OCI-LY7 (cell line): Measurements from ENCODE around the gene B3GNT9. TPM values are rescaled to one million over a fixed set of nuclear protein-coding genes. Genes with fewer than 3 reads are reported as not detected.
A peak's percentile ranks its signal among the peaks of the same experiment; 100 is the strongest.

Experiments
- BruUV-seq: library from RNA; stranded (reverse); fragments of 400-500 nt; replicated peaks from 2 replicates; lab custom pipeline; 2021; lab: Mats Ljungman, UMichigan
- CTCF ChIA-PET: fragments of 300-600 bp; sonication (Branson Sonifier 250); formaldehyde crosslinking; loops from one replicate; lab custom pipeline; 2022; ENCODE audit warnings: antibody characterized with exemption; ENCODE audit not compliant: unreplicated experiment; lab: Charles Lee
- POLR2A ChIA-PET: fragments of 300-600 bp; sonication (Branson Sonifier 250); formaldehyde crosslinking; loops from one replicate; lab custom pipeline; 2022; ENCODE audit warnings: antibody characterized with exemption; lab: Charles Lee
- DNase-seq: peaks from one replicate; pipeline ENCODE4 v3.0.0-alpha.2; 2015; ENCODE audit warnings: low spot score
- H2AFZ ChIP-seq: fragments of 200-600 bp; sonication (generic), shearing (Covaris generic); 2 replicates; pipeline ENCODE4 v1.6.1; 2014; ENCODE audit warnings: mild to moderate bottlenecking, antibody characterized with exemption, low read length, moderate library complexity
- H3K27ac ChIP-seq: fragments of 200-600 bp; sonication (generic); 2 replicates; pipeline ENCODE4 v1.5.1; 2014; ENCODE audit warnings: mixed run types, low read depth, mild to moderate bottlenecking, moderate library complexity, low read length, inconsistent platforms; ENCODE audit not compliant: poor library complexity, severe bottlenecking
- H3K36me3 ChIP-seq: fragments of 200-600 bp; sonication (generic); 2 replicates; pipeline ENCODE4 v1.6.1; 2014; ENCODE audit warnings: mild to moderate bottlenecking, antibody characterized with exemption, low read length, moderate library complexity, mixed read lengths; ENCODE audit not compliant: insufficient read depth
- H3K4me1 ChIP-seq: fragments of 200-600 bp; sonication (generic); 2 replicates; pipeline ENCODE4 v1.5.1; 2014; ENCODE audit warnings: mild to moderate bottlenecking, low read length; ENCODE audit not compliant: insufficient read depth, poor library complexity, severe bottlenecking
- H3K4me2 ChIP-seq: fragments of 200-600 bp; sonication (generic); 2 replicates; pipeline ENCODE4 v1.6.1; 2014; ENCODE audit warnings: mild to moderate bottlenecking, low read length
- H3K4me3 ChIP-seq: fragments of 200-600 bp; sonication (generic); 2 replicates; pipeline ENCODE4 v1.5.1; 2014; ENCODE audit warnings: mild to moderate bottlenecking, low read depth, low read length; ENCODE audit not compliant: poor library complexity, severe bottlenecking
- H3K79me2 ChIP-seq: fragments of 200-600 bp; sonication (generic); 2 replicates; pipeline ENCODE4 v1.6.1; 2016; ENCODE audit warnings: low read depth, mild to moderate bottlenecking, low read length, moderate library complexity, mixed read lengths; ENCODE audit not compliant: insufficient read depth
- H3K9me2 ChIP-seq: fragments of 200-600 bp; sonication (generic); 2 replicates; pipeline ENCODE4 v1.6.1; 2016; ENCODE audit warnings: mild to moderate bottlenecking, low read length, mixed read lengths; ENCODE audit not compliant: insufficient read depth
- H3K9me3 ChIP-seq: fragments of 200-600 bp; sonication (generic); 2 replicates; pipeline ENCODE4 v1.6.1; 2014; ENCODE audit warnings: mild to moderate bottlenecking, mixed run types, low read length, mixed read lengths
- H4K20me1 ChIP-seq: fragments of 200-600 bp; sonication (generic); 2 replicates; pipeline ENCODE4 v1.6.1; 2014; ENCODE audit warnings: mild to moderate bottlenecking, antibody characterized with exemption, low read length, moderate library complexity, mixed read lengths; ENCODE audit not compliant: insufficient read depth
- EZH2phosphoT487 ChIP-seq: fragments of 200-600 bp; sonication (generic); IDR thresholded peaks from 2 replicates; pipeline ENCODE4 v1.6.1; 2018; ENCODE audit warnings: low read depth, borderline replicate concordance, mild to moderate bottlenecking, mixed run types, antibody characterized with exemption, low read length, moderate library complexity, mixed read lengths
- intact Hi-C: fragments of 100-400 bp; cut with micrococcal nuclease; formaldehyde crosslinking; loops from one replicate; pipeline ENCODE4 v1.10.0; 2022; ENCODE audit not compliant: unreplicated experiment
- total RNA-seq, 2 experiments: library from RNA; depleted of rRNA in 1 of 2; stranded (reverse); fragments of >200 nt in 1 of 2; shearing (Covaris generic) in 1 of 2; gene quantifications; 2 replicates each; pipeline ENCODE4 v1.2.3, GENCODE V29; 2014 to 2022
- TF ChIP-seq, protein P1 (sequence below): fragments of 200-600 bp; sonication (generic); conservative IDR thresholded peaks from 2 replicates; pipeline ENCODE4 v1.5.1; 2014; ENCODE audit warnings: mild to moderate bottlenecking, antibody characterized with exemption, low read length, moderate library complexity, mixed read lengths

The B3GNT9 gene
- total RNA-seq, 2 experiments from 2014 or later: 1.1 to 2.7 TPM

GRCh38 chr16:67108931-67109406 lies 41.8 kb downstream of the B3GNT9 start:
- intact Hi-C loops: no loop called here
- peak overlapping the region; percentile 90 for H3K4me3 ChIP-seq
- H2AFZ ChIP-seq: peak overlapping the region; percentile 90
- no peaks in the 10 kb centered on the region for H3K9me2 ChIP-seq
- peaks cover 17% of the 10 kb centered on the region for H3K4me1 ChIP-seq
- ChIA-PET CTCF (no interaction called here), POLR2A (interaction anchor here (1.0 kb wide), 1 partner anchor 13 kb away, joined by 3 read pairs; no protein-coding TSS in a partner anchor)
- DNase-seq: no peak
- peaks cover 30% of the 10 kb centered on the region for H3K79me2 ChIP-seq
- no peak overlapping the region for H3K27ac ChIP-seq
- no peaks in the 10 kb centered on the region for H3K9me3 ChIP-seq
- TF ChIP-seq, protein P1, sequence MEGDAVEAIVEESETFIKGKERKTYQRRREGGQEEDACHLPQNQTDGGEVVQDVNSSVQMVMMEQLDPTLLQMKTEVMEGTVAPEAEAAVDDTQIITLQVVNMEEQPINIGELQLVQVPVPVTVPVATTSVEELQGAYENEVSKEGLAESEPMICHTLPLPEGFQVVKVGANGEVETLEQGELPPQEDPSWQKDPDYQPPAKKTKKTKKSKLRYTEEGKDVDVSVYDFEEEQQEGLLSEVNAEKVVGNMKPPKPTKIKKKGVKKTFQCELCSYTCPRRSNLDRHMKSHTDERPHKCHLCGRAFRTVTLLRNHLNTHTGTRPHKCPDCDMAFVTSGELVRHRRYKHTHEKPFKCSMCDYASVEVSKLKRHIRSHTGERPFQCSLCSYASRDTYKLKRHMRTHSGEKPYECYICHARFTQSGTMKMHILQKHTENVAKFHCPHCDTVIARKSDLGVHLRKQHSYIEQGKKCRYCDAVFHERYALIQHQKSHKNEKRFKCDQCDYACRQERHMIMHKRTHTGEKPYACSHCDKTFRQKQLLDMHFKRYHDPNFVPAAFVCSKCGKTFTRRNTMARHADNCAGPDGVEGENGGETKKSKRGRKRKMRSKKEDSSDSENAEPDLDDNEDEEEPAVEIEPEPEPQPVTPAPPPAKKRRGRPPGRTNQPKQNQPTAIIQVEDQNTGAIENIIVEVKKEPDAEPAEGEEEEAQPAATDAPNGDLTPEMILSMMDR: no peak
- TF ChIP-seq EZH2phosphoT487: no peak
- H3K36me3 ChIP-seq: no peaks in the 10 kb centered on the region
- BruUV-seq: no TSS peak
- H3K4me2 ChIP-seq: peak overlapping the region; percentile 86
- no peaks in the 10 kb centered on the region for H4K20me1 ChIP-seq

DNA sequence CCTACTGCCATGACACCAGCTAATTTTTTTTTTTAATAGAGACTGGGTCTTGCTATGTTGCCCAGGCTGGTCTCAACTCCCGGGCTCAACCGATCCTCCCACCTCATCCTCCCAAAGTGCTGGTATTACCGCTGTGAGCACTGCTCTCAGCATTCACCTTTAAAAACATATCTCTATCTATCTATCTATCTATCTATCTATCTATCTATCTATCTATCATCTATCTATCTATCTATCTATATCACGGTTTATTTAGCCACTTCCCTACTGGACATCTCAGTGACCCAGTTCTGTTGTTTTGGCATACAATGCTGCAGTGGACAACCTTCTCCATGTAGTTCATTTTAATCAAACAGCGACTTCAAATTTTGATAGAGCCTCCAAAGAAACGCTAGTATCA lies 42.3 kb downstream of the B3GNT9 start:
- ChIA-PET POLR2A (no interaction called here), CTCF (no interaction called here)
- TF ChIP-seq, protein P1: no peak
- TF ChIP-seq EZH2phosphoT487: no peak
- Histone ChIP-seq H3K4me1 (peaks cover 17% of the 10 kb centered on the region), H3K9me2 (no peaks in the 10 kb centered on the region), H3K9me3 (no peaks in the 10 kb centered on the region), H3K4me2 (no peak overlapping the region), H3K36me3 (no peaks in the 10 kb centered on the region), H3K79me2 (peaks cover 30% of the 10 kb centered on the region), H2AFZ (no peak overlapping the region), H3K4me3 (no peak overlapping the region), H4K20me1 (no peaks in the 10 kb centered on the region), H3K27ac (no peak overlapping the region)
- no TSS peak for BruUV-seq
- DNase-seq: no peak
- intact Hi-C loops: no loop called here

GRCh38 chr16:67105881-67106280 lies 44.9 kb downstream of the B3GNT9 start:
- Histone ChIP-seq H4K20me1 (no peaks in the 10 kb centered on the region), H3K4me2 (no peak overlapping the region), H3K4me1 (peaks cover 10% of the 10 kb centered on the region), H3K9me2 (no peaks in the 10 kb centered on the region), H3K36me3 (peaks cover 17% of the 10 kb centered on the region; the same call in 1 of the 2 replicates), H3K4me3 (no peak overlapping the region), H3K79me2 (peaks cover 10% of the 10 kb centered on the region; the same call in 1 of the 2 replicates), H3K9me3 (no peaks in the 10 kb centered on the region), H3K27ac (no peak overlapping the region), H2AFZ (no peak overlapping the region)
- ChIA-PET CTCF (interaction anchor here (0.6 kb wide), 1 partner anchor 12 kb away, joined by 11 read pairs; no protein-coding TSS in a partner anchor), POLR2A (no interaction called here)
- no TSS peak for BruUV-seq
- intact Hi-C loops: no loop called here
- DNase-seq: no peak
- no peak for TF ChIP-seq EZH2phosphoT487
- TF ChIP-seq, protein P1: no peak
